Measurements from ENCODE around the gene MMP24OS. TPM values are rescaled to one million over a fixed set of nuclear protein-coding genes. Genes with fewer than 3 reads are reported as not detected.

MMP24OS gene
- total and polyA plus RNA-seq, 2 donors from 2014 or later: 127 to 248 TPM

DNA sequence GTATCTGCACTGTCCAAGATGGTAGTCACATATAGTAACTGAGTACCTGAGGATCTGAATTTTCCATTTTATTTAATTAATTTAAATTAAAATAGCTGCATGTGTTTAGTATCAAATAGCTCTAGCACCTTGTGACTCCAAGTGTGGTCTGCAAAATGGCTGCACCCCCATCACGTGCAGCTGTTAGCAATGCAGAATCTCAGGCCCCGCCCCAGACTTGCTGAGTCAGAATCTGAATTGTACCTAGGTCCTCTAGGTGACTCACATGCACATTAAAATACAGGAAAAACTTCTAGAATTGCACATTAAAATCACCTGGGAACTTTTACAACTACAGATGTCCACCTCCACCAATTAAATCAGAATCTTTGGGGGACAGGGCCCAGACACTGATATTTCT is 33.5 kb upstream of the MMP24OS start:
- no peak for DNase-seq
- Histone ChIP-seq H3K4me3 (ENCODE audit: low read length in 3 of 3) (no peak overlapping the region), H3K27ac (ENCODE audit: low read depth in 2 of 2, low read length in 2 of 2) (no peak overlapping the region), H3K27me3 (ENCODE audit: control insufficient read depth, insufficient read depth, low read length) (no peaks in the 10 kb centered on the region), H3K36me3 (ENCODE audit: control insufficient read depth in 2 of 3, insufficient read depth in 3 of 3, low read length in 3 of 3) (peaks cover 0 to 4% (median 2%) of the 10 kb centered on the region in 3 donors), H3K4me1 (ENCODE audit: control insufficient read depth in 2 of 3, insufficient read depth in 2 of 3, low read depth in 1 of 3, low read length in 3 of 3) (peaks cover 0 to 13% (median 8%) of the 10 kb centered on the region in 3 donors), H3K9ac (ENCODE audit: low read length in 3 of 3) (no peak overlapping the region), H3K9me3 (ENCODE audit: control insufficient read depth in 2 of 3, insufficient read depth in 1 of 3, low read length in 3 of 3) (no peaks in the 10 kb centered on the region)
- intact Hi-C loops (cut with DNase I): no loop called here
- no peak for FAIRE-seq
- TF ChIP-seq CTCF (IDR thresholded peaks at IDR 0.05; ENCODE audit: borderline replicate concordance, extremely low read depth, insufficient read depth): no peak

DNA sequence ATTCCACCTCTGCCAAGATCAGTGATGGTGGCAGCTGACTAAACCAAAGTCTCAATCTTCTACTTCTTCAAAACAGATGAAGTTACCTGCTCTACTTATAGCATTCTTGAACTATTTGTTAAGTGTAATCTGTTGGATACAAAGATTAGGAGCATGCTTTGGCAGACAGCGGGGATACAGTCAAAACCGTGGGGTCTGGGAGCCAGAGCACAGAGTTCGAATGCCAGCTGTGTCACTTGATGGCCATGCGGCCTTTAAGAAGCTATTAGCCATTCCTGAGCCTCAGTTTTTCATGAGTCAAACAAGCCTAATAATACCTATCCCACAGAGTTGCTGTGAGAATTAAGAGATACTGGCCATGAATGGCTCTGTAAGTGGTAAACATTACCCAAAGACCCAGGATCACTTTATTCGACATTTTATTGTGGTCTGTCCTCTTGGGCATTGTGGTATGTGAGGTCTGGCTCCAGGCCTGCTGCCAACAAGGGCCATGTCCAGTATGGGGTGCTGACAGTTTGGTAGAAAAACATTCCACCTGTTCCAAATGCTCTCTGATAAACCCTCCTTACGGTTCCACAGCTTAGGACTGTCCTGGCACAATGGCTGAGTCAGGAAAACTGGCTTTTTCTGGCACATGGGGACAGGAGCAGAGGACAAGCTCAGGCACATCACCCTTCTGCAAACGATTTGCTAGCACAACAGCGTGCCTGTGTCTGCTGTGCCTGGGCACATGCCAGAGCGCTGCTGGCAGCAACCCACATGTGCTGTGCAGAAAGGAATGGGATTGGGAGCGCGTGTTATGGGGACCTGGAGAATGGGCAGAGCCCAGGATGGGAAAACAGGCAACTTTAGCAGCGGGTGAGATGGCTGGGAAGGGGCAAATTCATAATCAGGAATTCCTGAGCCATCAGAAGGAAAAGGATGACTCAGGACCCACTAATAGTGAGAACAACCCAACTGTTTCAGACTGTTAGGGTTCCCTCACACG is 30.0 kb upstream of the MMP24OS start:
- intact Hi-C loops (cut with DNase I): no loop called here
- H3K27me3 ChIP-seq (ENCODE audit: control insufficient read depth, insufficient read depth, low read length): no peaks in the 10 kb centered on the region
- peak overlapping the region in 1 of 3 donors; percentile 10 for H3K9ac ChIP-seq (ENCODE audit: low read length in 3 of 3)
- no peak for TF ChIP-seq CTCF (IDR thresholded peaks at IDR 0.05; ENCODE audit: borderline replicate concordance, extremely low read depth, insufficient read depth)
- H3K36me3 ChIP-seq (ENCODE audit: control insufficient read depth in 2 of 3, insufficient read depth in 3 of 3, low read length in 3 of 3): peaks cover 0 to 6% (median 0%) of the 10 kb centered on the region in 3 donors
- DNase-seq (no peak), FAIRE-seq (no peak)
- H3K4me1 ChIP-seq (ENCODE audit: control insufficient read depth in 2 of 3, insufficient read depth in 2 of 3, low read depth in 1 of 3, low read length in 3 of 3): peaks cover 0 to 15% (median 8%) of the 10 kb centered on the region in 3 donors
- H3K9me3 ChIP-seq (ENCODE audit: control insufficient read depth in 2 of 3, insufficient read depth in 1 of 3, low read length in 3 of 3): no peaks in the 10 kb centered on the region
- H3K4me3 ChIP-seq (ENCODE audit: low read length in 3 of 3): no peak overlapping the region
- peak overlapping the region in 1 of 2 donors; percentile 47 for H3K27ac ChIP-seq (ENCODE audit: low read depth in 2 of 2, low read length in 2 of 2)

DNA sequence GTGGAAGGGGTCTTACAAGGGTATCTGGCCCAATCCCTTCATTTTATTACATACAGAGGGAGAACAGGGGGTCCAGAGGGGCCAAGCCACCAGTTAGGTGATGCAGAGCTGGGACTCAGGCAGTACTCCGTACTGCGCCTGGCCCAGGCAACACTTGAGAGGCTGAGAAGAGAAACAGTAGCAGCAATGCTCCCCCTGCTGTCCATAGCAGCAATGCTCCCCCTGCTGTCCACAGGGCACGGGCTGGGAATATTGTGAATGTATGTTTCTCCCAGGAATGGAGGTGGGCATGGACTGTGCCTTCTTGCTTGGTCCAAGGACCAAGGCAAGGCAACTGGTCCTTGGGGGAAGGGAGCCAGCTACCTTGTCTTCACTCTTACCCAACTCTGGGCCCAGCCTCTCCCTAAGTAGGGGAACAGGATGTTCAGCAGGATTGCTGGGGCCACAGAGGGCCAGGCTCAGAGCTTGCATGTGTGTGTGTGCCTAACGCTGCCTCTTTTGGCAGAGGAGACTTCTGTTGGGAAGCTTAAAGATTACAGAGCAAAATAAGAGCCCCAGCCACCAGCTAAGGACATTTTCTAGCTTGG is 29.1 kb upstream of the MMP24OS start:
- H3K36me3 ChIP-seq (ENCODE audit: control insufficient read depth in 2 of 3, insufficient read depth in 3 of 3, low read length in 3 of 3): peaks cover 0 to 8% (median 0%) of the 10 kb centered on the region in 3 donors
- no peaks in the 10 kb centered on the region for H3K9me3 ChIP-seq (ENCODE audit: control insufficient read depth in 2 of 3, insufficient read depth in 1 of 3, low read length in 3 of 3)
- H3K27me3 ChIP-seq (ENCODE audit: control insufficient read depth, insufficient read depth, low read length): no peaks in the 10 kb centered on the region
- no peak overlapping the region for H3K27ac ChIP-seq (ENCODE audit: low read depth in 2 of 2, low read length in 2 of 2)
- H3K4me3 ChIP-seq (ENCODE audit: low read length in 3 of 3): no peak overlapping the region
- intact Hi-C loops (cut with DNase I): no loop called here
- peaks cover 0 to 15% (median 8%) of the 10 kb centered on the region in 3 donors for H3K4me1 ChIP-seq (ENCODE audit: control insufficient read depth in 2 of 3, insufficient read depth in 2 of 3, low read depth in 1 of 3, low read length in 3 of 3)
- peak; percentile 80 for TF ChIP-seq CTCF (IDR thresholded peaks at IDR 0.05; ENCODE audit: borderline replicate concordance, extremely low read depth, insufficient read depth)
- peak in 3 of 5 donors; percentile 53 to 68 (median 56) for DNase-seq
- H3K9ac ChIP-seq (ENCODE audit: low read length in 3 of 3): peak overlapping the region in 1 of 3 donors; percentile 10
- no peak for FAIRE-seq

All from kidney (tissue), 14 donors.